GM18505 (cell line): ENCODE data around the gene DPEP2.
"Not testable (repeated sequence)": the region's sequence is repeated elsewhere in the genome, so short reads cannot be mapped to it uniquely, and the experiment has no call there.

ENCODE experiments used
- ATAC-seq: cut with Tn5 transposase; IDR thresholded peaks from one replicate; pipeline ENCODE4 v1.9.1; 2021; ENCODE audit not compliant: unreplicated experiment
- POLR2A ChIP-seq: IDR thresholded peaks from 4 replicates; pipeline ENCODE4 v1.6.1; 2011; ENCODE audit warnings: borderline replicate concordance; ENCODE audit not compliant: insufficient read depth, insufficient read length; ENCODE audit errors: extremely low read depth

DPEP2 gene

DNA sequence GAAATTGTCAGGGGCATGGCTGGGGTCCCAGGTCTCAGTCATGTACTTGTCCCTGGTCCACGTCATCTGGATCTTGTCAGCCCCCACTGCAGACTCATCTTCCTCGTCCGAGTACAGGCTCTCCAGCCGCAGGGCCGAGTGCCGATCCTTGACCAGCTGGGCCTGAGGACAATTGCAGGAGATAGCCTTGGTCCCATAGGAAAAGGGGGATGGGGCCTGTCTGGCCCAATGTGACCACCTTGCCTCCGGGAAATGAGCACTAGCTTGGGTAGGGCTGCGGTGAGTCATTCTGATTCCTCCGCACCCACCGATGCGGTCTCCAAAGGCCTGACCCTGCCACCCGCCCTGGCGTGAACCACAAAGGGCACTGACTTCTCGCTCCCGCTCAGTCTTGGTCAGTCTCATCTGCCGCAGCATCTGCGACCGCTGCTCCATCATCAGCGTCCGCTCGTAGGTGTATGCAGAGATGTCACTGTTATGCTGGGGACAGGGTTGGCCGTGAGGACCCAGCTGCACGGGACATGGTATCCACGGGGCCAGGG is 53.8 kb downstream of the DPEP2 start:
- ATAC-seq = no peak
- no peak for TF ChIP-seq POLR2A

- ATAC-seq = no peak
- TF ChIP-seq POLR2A = no peak
Observed at GRCh38 chr16:67944690-67945391, 54.4 kb downstream of the DPEP2 start.

DNA sequence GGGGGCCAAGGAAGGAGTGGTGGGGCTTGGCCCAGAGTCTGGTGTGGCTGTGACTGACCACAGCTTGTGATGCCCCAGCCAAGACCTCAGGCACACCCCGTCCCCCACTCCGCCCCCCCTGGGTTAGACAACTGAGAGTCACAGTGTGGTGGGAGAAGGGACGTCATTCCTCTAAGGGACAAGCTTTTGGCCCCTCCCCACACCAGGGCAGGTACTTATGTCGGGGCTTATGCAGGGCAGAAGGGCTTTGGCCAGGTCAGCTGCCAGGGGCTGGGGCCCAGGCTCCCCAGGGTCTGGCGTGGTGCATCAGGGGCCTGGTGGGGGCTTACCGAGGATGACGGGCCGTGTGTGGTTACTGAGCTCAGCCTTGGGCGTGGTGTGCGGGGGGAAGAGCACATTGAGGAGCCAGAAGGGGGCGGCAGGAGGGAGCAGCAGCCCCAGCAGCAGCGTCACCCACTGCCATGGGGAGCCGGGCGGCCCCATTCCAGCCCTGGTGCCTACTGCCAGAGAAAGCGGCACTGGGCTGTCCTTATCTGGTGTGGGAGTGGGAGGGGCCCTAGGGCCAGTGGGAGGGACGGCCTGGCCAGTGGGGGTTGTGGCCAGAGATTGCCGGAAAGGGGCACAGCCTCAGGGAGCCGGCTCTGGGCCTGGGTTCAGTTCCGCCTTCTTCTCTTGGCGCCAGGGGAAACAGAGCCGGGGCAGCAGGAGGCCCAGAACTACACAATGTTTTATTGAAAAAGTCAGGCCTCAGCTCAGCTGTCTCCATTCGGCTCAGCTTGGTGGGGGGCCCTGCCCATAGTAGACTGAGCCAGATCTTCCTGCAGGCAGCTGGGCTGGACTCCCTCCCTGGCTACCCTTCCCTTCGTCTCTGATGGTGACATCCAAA is 55.4 kb downstream of the DPEP2 start, which contains the start of gene LCAT:
Gene LCAT (minus strand): TSS at position 502 of the 886 bp plus-strand sequence. CDS start 19 bp downstream, at position 483.
- ATAC-seq = no peak
- no peak for TF ChIP-seq POLR2A

DNA sequence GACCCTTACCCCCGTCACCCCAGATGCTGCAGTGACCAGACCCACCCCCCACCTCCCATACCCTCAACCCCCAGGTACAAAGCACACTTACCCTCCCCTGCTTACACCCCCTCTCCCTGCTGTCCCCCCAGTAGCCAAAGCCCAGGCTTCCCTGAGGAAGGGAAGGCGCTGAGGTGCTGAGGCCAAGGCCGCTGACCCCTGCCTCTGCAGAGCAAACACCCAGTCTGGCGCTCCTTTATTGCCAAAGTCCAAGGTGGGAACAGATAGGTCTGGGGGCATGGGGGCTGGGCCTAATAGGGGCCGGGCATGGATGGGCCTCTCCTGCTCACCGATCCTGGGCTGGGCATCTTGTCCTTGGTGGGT is 56.0 kb downstream of the DPEP2 start:
- no peak for TF ChIP-seq POLR2A
- no peak for ATAC-seq

DNA sequence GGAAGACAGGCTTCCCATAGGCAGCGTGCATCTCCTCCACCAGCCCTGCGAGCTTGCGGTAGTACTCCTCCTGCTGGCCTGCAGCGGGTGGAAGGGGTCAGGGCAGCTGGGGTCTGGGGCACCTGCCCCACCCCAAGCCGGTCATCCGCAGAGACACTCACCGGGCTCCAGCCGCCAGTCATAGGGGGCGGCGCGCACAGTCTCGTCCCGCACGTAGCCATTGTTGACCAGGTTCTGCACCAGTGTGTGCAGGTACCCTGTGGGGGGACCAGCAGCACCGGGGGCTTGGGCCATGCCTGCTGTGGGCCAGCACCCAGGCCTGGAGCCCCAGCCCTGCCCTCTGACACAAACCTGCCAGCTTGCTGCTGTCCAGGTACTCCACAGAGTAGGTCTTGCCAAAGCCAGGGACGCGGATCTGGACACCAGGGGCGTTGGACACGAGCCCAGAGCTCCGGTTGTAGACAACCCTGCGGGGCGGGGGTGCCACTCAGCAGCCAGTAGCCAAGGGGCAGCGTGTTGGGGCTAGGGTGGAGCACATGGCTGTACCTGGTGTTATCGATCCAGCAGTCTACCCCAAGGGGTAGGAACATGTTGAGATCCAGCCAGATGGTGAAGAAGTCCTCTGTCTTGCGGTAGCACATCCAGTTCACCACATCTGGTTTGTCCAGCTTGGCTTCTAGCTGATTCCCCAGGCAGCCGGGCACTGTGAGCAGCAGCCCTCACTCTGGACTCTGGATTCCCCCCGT is 56.6 kb downstream of the DPEP2 start:
- no peak for TF ChIP-seq POLR2A
- ATAC-seq = no peak

DNA sequence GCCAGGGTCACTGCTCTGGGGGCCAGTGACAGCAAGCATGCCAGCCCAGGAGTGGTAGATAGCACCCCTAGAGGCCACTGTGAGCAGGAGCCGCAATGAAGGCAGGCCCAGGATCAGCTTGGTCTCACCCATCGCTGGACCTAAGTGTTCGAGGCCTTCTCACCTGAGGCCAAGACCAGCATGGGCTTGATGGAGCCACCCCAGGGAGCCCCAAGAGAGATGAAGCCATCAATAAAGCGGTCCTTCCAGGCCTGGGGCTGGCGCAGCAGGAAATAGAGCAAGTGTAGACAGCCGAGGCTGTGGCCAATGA is 57.1 kb downstream of the DPEP2 start:
- TF ChIP-seq POLR2A = no peak
- ATAC-seq = no peak

GRCh38 chr16:67941469-67942199 is 57.6 kb downstream of the DPEP2 start:
- TF ChIP-seq POLR2A = no peak
- ATAC-seq = no peak

- ATAC-seq = no peak
Observed at GRCh38 chr16:67940446-67941089, 58.7 kb downstream of the DPEP2 start.

DNA sequence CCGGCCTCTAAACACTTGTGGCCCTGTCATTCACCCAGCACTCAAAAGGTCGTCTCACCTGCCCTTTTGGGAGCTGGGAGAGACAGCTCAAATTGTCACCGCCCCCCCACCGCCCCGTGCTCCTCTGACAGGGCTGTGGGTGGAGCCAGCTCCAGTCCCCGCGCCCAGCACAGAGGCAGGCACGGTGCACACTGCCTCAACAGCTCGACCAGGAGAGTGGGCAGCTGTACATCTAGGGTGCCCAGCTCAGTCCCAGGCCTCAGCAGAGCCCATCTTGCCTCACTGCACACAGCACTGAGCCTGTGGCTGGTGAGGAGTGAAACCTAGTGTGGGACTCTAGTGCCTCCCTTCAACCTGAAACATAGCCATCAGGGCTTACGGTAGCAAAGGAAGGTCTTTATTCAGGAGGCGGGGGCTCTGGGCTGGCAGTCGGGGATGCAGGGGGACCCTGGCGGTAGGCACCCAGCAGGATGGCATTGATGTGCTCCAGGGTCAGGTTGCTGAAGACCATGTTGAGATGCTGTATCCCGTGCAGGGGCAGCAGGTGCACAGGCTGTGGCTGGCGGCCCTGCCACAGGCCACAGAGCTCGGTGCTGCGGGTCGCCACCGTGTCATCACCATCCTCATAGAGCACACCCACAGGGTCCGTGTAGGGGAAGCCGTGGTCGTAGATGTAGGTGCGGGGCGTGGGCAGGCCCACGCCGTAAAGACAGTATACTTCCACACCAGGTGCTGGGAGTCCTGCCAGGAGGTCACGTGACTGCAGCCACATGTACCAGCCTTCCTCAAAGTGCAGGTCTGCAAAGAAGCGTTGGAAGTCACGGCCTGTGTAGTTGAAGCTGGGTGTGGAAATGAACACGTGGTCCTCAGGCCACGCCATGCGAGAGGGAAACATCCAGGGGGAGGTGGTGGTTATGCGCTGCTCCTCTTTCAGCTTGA is 59.5 kb downstream of the DPEP2 start:
- ATAC-seq = no peak
- no peak for TF ChIP-seq POLR2A

More at GRCh38 chr16:67940446-67941089, 58.7 kb downstream of the DPEP2 start:
- no peak for TF ChIP-seq POLR2A

DNA sequence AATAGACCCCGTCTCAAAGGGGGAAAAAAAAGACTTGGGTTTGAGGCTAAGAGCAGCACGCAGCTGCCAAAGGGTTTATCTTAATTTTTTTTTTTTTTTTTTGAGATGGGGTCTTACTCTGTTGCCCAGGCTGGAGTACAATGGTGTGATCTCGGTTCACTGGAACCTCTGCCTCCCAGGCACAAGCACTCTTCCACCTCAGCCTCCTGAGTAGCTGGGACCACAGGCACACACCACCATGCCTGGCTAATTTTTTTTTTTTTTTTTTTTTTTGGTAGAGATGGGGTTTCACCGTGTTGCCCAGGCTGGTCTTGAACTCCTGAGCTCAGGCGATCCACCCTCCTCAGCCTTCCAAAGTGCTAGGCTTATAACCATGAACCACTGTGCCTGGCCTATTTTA is 61.6 kb downstream of the DPEP2 start:
- ATAC-seq = not testable (repeated sequence)
